Large intestine (tissue), 3 donors: Measurements from ENCODE around the gene TNFAIP8L3. TPM values are rescaled to one million over a fixed set of nuclear protein-coding genes. Genes with fewer than 3 reads are reported as not detected.

ENCODE experiments used
- DNase-seq, 2 donors: peaks; one replicate each; pipeline versions ENCODE4 v3.0.0 to v3.0.0-alpha.2; 2013
- H3K27ac ChIP-seq: one replicate; pipeline ENCODE4 v1.5.1; 2013; ENCODE audit warnings: low read length
- H3K27me3 ChIP-seq: 2 replicates; pipeline ENCODE4 v1.6.1; 2013; ENCODE audit warnings: low read length; ENCODE audit not compliant: control insufficient read depth, insufficient read depth
- H3K36me3 ChIP-seq: 2 replicates; pipeline ENCODE4 v1.6.1; 2013; ENCODE audit warnings: low read length; ENCODE audit not compliant: control insufficient read depth, insufficient read depth
- H3K4me1 ChIP-seq: one replicate; pipeline ENCODE4 v1.6.1; 2013; ENCODE audit warnings: low read length; ENCODE audit not compliant: control insufficient read depth, insufficient read depth
- H3K4me3 ChIP-seq: one replicate; pipeline ENCODE4 v1.5.1; 2013; ENCODE audit warnings: low read length
- H3K9me3 ChIP-seq: one replicate; pipeline ENCODE4 v1.6.1; 2013; ENCODE audit warnings: mild to moderate bottlenecking, low read depth, low read length, moderate library complexity; ENCODE audit not compliant: control insufficient read depth
- WGBS: methylation state at CpG from one replicate; pipeline ENCODE4 v1.1.5; 2013; ENCODE audit warnings: low lambda C conversion rate; ENCODE audit not compliant: insufficient coverage; 5-methylcytosine and 5-hydroxymethylcytosine counted together
- polyA plus RNA-seq: library from polyadenylated mRNA; unstranded; fragments of 120-200 nt; gene quantifications from one replicate; pipeline ENCODE4 v1.2.1, GENCODE V29; 2013

Gene TNFAIP8L3
- polyA plus RNA-seq, 1 donor, result 3.8 TPM

GRCh38 chr15:51077221-51078153 lies 17.2 kb downstream of the TNFAIP8L3 start:
- H3K4me3 ChIP-seq, result peak overlapping the region; percentile 42

GRCh38 chr15:51076524-51077220 lies 18.0 kb downstream of the TNFAIP8L3 start:
- Histone ChIP-seq H3K4me3 (no peak overlapping the region), H3K27ac (no peak overlapping the region), H3K4me1 (peaks cover 13% of the 10 kb centered on the region), H3K36me3 (no peaks in the 10 kb centered on the region), H3K9me3 (no peaks in the 10 kb centered on the region), H3K27me3 (no peaks in the 10 kb centered on the region)
- no peak for DNase-seq
- no CpG with 5 or more reads among the region's 16 CpGs for WGBS

More at GRCh38 chr15:51077221-51078153, 17.2 kb downstream of the TNFAIP8L3 start:
- Histone ChIP-seq H3K36me3 (no peaks in the 10 kb centered on the region), H3K27ac (no peak overlapping the region), H3K9me3 (no peaks in the 10 kb centered on the region), H3K27me3 (no peaks in the 10 kb centered on the region), H3K4me1 (peaks cover 13% of the 10 kb centered on the region)
- DNase-seq, result peak; percentile 60 to 68
- 80% methylated on average over 2 of the region's 32 CpGs for WGBS

GRCh38 chr15:51075826-51076523 lies 18.7 kb downstream of the TNFAIP8L3 start:
- no peaks in the 10 kb centered on the region for H3K27me3 ChIP-seq
- no peak overlapping the region for H3K27ac ChIP-seq
- H3K4me3 ChIP-seq, result no peak overlapping the region
- no peak for DNase-seq
- no CpG with 5 or more reads among the region's 7 CpGs for WGBS
- H3K9me3 ChIP-seq, result no peaks in the 10 kb centered on the region
- peaks cover 13% of the 10 kb centered on the region for H3K4me1 ChIP-seq
- no peaks in the 10 kb centered on the region for H3K36me3 ChIP-seq

- H3K27me3 ChIP-seq, result no peaks in the 10 kb centered on the region
- H3K9me3 ChIP-seq, result no peaks in the 10 kb centered on the region
- no CpG with 5 or more reads among the region's 5 CpGs for WGBS
- peaks cover 13% of the 10 kb centered on the region for H3K4me1 ChIP-seq
- no peaks in the 10 kb centered on the region for H3K36me3 ChIP-seq
- H3K27ac ChIP-seq, result no peak overlapping the region
- DNase-seq, result no peak
- no peak overlapping the region for H3K4me3 ChIP-seq
Measured at GRCh38 chr15:51075364-51075763, 19.3 kb downstream of the TNFAIP8L3 start.

GRCh38 chr15:51074926-51075325 lies 19.8 kb downstream of the TNFAIP8L3 start:
- no peaks in the 10 kb centered on the region for H3K9me3 ChIP-seq
- H3K4me3 ChIP-seq, result no peak overlapping the region
- no peaks in the 10 kb centered on the region for H3K36me3 ChIP-seq
- H3K4me1 ChIP-seq, result peaks cover 13% of the 10 kb centered on the region
- no peak for DNase-seq
- WGBS, result no CpG with 5 or more reads among the region's 5 CpGs
- no peaks in the 10 kb centered on the region for H3K27me3 ChIP-seq
- no peak overlapping the region for H3K27ac ChIP-seq

GRCh38 chr15:51071578-51071977 lies 23.1 kb downstream of the TNFAIP8L3 start:
- Histone ChIP-seq H3K4me3 (no peak overlapping the region), H3K27ac (no peak overlapping the region), H3K4me1 (no peaks in the 10 kb centered on the region), H3K27me3 (no peaks in the 10 kb centered on the region), H3K9me3 (no peaks in the 10 kb centered on the region), H3K36me3 (no peaks in the 10 kb centered on the region)
- WGBS, result no CpG with 5 or more reads among the region's 1 CpG
- no peak for DNase-seq

- H3K36me3 ChIP-seq, result no peaks in the 10 kb centered on the region
- DNase-seq, result no peak
- H3K4me3 ChIP-seq, result no peak overlapping the region
- H3K9me3 ChIP-seq, result no peaks in the 10 kb centered on the region
- no peaks in the 10 kb centered on the region for H3K4me1 ChIP-seq
- no peak overlapping the region for H3K27ac ChIP-seq
- no peaks in the 10 kb centered on the region for H3K27me3 ChIP-seq
Measured at GRCh38 chr15:51069983-51070382, 24.7 kb downstream of the TNFAIP8L3 start.

- Histone ChIP-seq H3K27me3 (peaks cover 3% of the 10 kb centered on the region), H3K4me1 (no peaks in the 10 kb centered on the region), H3K36me3 (no peaks in the 10 kb centered on the region), H3K4me3 (no peak overlapping the region), H3K27ac (no peak overlapping the region), H3K9me3 (no peaks in the 10 kb centered on the region)
- no peak for DNase-seq
- 100% methylated on average over 1 of the region's 3 CpGs for WGBS
Measured at GRCh38 chr15:51067510-51067909, 27.2 kb downstream of the TNFAIP8L3 start.

GRCh38 chr15:51065781-51066180 lies 28.9 kb downstream of the TNFAIP8L3 start:
- Histone ChIP-seq H3K9me3 (no peaks in the 10 kb centered on the region), H3K36me3 (no peaks in the 10 kb centered on the region), H3K27me3 (peaks cover 3% of the 10 kb centered on the region), H3K27ac (no peak overlapping the region), H3K4me1 (no peaks in the 10 kb centered on the region), H3K4me3 (no peak overlapping the region)
- no CpG with 5 or more reads among the region's 1 CpG for WGBS
- no peak for DNase-seq

- Histone ChIP-seq H3K27ac (no peak overlapping the region), H3K9me3 (no peaks in the 10 kb centered on the region), H3K36me3 (no peaks in the 10 kb centered on the region), H3K27me3 (peaks cover 3% of the 10 kb centered on the region), H3K4me1 (no peaks in the 10 kb centered on the region), H3K4me3 (no peak overlapping the region)
- no peak for DNase-seq
Measured at GRCh38 chr15:51065261-51065660, 29.4 kb downstream of the TNFAIP8L3 start.
